COR-L47 (cell line): ENCODE results near the gene CBFA2T2.
"Not testable (repeated sequence)": the region's sequence is repeated elsewhere in the genome, so short reads cannot be mapped to it uniquely, and the experiment has no call there.

Experiments used
- DNase-seq: peaks from one replicate; lab custom pipeline; 2025; lab: John Stamatoyannopoulos, UW

CBFA2T2 gene

DNA sequence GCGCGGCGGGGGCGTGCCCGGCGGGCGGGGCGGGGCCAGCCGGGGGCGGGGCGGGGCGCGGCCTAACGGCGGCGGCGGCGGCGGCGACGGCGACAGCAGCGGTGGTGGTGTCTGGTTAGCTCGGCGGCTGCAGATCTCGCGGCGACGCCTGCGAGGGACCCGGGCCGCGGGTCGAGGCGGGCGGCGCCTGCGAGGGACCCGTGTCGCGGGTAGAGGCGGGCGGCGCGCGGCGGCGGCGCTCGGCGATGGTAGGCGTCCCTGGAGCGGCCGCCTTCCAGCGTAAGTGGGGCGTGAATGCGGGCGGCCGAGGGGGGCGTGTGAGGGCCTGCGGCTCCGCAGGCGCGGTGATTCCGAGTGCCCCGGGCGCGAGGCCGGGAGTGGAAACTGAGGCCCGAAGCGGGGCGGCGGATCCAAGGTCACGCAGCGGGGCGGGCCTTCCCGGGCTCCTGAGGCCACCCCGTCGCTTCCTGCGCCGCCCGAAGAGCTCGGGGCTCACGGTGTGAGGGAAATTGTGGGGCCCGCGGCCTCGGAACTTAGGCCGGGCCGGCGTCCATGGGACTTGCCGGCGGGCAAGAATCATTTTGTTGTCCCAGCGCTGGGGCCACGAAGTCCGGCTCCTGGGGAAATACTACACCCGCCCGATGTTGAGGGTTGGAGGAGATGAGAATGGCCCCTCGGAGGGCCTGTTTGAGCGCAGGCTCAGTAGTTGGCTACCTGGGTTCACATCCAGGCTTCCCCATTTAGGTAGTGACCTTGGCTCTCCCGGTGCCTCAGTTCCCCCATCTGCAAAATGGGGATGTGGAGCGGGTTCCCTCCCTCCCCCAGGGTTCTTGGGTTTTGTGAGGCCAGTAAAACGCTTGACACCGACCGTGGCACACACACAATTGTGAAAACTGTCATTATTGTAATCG lies at the start of gene CBFA2T2:
Gene CBFA2T2, plus strand, starts transcription at position 74 of the 911 bp plus-strand sequence. Its CDS starts 172 bp downstream, at position 246.
- DNase-seq: no peak

DNA sequence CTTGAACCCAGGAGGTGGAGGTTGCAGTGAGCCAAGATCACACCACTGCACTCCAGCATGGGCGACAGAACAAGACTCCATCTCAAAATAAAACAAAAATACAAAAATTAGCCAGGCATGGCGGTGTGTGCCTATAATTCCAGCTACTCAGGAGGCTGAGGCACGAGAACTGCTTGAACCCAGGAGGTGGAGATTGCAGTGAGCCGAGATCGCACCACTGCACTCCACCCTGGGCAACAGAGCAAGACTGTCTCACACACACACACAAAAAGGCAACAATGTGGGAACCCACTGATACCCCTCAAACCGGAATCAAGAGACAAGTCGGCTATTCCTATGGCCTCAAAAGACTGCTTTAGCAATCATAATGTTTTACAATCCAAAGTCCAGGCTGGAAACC lies 49.3 kb upstream of the CBFA2T2 start:
- DNase-seq: not testable (repeated sequence)

DNA sequence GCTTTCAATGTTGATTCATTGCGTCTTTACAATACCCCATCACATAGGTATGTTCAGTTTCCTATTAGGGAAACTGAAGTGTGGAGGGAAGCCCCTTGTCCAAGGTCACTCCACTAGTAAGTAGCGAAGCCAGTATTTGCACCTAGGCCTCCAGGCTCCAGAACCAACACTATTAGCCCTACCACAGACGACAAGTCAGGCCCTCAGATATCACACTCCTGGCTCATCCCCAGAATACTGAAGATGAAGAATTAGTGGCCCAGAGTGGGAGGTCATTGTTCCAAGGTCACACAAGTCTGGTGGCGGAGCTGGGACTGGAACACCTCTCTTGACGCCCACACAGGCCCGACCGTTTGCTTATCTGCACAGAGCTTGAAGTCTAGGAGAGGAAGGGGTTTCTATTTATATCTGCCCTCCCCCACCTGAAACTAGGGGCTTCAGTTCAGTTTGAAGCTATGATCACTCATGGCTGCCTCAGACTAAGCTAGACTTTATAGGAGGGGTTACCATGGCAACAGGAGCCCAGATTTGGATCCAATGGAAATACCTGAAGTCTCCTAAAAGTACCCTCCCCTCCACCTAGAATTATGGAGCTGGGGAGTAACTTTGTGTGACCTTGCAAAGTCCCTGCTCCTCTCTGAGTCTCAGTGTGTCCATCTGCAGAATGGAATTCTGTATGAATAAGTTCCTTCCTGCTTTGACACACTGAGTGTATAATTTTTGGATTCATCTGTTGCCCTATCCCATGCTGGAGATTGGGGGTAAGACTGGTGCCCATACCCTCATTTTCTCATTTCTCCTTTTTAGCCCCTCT lies 48.5 kb upstream of the CBFA2T2 start:
- no peak for DNase-seq

DNA sequence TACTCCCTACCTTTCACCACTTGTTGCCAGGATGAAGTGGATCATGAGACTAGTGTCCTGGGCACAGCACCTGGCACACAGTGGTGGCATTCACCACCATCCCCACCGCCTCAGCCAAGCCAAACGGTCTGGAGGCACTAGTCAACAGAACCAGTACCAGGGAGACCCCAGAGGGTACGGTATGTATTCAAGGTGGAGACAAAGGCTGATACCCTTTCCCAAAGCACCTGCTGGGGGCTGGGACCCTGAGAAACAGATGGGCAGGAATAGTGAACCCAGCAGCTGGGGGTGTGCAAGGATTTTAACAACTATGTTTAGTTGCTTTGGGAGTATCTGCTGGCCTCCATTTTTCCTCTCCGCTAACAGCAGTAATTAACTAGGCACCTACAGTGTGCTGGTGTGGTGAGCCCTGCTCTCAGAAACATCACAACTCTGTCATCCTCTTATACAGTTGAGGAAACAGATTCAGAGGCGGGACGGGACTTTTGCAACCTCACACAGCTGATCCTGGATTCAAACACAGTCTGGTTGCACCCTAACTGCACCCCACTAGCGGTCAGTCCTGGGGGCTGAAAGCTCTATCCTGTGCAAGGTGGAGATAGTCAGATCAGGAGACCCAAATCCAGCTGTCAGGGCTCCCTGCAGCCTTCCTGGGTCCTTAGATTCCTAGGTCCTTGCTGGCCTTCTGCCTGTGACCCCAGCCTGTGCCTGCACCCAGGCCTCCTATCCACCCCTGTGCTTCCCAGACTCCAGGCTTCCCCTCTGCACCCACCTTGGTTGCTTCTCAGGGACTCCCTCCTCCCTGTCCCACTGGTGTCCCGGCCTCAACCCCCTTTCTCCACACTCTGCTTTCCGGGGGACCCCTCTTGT lies 47.5 kb upstream of the CBFA2T2 start:
- no peak for DNase-seq

DNA sequence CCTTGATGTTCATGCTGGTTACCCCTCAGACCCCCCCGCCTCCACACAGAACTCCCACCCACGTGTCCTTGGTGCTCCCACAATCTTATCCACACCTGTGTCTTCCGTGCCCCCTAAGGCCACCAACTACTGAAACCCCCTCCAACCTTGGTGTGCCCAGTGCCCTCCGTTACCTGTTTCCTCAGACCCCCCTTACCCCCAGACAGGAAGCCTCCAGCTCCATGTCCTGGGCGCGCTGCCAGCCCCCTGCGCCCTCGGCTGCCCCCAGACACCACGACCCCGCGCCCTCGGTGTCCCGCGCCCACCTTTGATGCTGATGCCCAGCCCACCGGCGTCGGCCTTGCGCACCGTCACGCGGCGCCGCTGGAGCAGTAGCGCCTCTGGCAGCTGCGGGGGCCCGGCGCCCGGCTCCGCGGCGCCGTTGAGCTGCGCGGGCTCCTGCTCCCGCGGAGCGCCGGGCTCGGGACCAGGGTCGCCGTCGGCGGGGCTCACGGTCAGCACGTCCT lies 46.8 kb upstream of the CBFA2T2 start:
- no peak for DNase-seq

DNA sequence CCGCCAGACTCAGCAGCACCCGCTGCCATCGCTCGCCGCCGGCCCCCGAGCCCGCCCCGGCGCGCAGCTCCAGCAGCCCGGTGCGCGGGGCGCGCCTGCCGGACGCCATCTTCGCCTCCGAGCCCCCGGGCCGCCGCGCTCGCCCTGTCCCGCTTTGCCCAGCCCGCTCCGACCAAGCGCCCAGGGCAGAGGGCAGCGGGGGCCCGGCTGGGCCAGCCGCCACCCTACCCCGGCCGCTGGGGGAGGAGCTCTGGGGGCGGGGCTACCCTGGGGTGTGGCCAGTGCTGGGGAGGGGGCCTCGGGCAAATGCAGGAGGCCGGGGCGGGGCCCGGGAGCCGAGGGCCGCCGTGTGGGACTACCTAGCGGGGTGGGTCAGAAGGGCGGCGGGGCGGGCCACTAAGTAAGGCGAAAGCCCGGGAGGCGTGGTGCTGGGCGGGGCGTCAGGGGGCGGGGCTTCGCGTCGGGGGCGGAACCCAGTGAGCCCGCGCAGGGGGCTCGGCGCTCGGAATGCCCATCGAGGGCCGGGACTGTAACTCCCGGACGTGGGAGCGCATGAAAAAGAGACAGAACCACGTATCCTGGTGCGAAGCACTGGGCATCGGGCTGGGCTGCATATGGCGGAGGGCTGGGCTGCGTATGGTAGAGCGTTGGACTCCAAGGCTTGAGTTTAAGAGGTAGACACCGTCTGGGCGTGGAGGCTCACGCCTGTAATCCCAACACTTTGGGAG lies 46.2 kb upstream of the CBFA2T2 start, which contains the start of gene SNTA1:
Gene SNTA1, minus strand, starts transcription at position 252 of the 728 bp plus-strand sequence. Its CDS starts 143 bp downstream, at position 109.
- peak; percentile 80 for DNase-seq

DNA sequence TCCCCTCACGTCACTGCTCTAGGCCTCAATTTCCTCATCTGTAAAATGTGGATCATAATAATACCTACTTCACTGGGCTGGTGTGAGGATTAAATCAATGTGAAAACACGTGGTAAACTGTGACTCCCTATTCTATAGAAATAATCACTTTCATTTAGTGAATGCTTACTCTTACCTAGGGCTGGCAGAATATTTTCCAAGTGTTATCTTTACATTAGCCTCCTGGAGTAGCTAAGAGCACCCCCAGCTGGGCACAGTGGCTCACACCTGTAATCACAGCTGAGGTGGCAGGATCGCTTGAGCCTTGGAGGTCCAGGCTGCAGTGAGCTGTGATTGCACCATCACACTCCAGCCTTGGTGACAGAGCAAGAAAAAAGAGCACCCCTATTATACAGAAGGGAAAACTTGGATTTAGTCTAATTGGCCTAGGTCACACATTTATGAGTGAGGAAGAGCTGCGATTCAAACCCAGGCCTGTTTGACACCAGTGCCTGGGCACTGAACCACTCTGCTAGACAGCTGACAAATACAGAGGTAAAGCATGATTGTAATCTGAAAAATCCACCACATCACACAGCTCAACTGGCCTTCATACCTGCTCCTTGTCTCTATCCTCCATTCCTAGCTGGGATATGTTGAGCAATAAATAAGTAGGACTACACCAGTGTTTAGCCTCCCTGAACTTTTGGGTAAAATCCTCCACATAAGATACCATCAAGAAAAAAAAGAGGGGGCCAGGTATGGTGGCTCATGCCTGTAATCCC lies 44.9 kb upstream of the CBFA2T2 start:
- no peak for DNase-seq

DNA sequence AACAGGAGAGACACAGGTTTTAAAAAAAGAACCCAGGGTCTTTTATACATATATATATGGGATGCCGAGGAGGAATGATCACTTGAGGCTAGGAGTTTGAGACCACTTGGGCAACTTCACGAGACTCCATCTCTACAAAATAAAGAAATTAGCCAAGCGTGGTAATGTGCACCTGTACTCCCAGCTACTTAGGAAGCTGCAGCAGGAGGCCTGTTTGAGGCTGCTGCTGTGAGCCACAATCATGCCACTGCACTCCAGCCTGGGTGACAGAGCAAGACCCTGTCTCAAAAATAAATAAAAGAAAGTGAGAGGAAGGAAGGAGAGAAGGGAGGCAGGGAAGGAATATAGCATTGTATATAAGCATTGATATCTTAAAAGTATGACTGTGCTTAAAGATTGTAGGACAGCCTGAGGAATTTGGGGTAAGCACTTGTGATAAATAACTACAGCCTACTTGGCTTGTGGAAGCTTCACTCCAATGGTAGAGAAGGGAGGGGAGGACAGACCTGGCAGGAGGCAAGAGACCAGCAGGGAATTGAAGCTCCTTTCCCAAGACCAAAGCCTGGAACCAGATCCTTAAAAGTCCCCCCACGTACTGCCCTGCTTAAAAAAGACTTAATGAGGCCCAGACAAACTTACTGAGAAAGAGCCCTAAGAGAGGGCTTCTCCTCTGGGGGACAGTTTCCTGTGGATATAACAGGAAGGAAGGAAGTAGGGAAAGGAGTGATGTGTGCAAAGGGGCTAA lies 43.8 kb upstream of the CBFA2T2 start:
- no peak for DNase-seq

DNA sequence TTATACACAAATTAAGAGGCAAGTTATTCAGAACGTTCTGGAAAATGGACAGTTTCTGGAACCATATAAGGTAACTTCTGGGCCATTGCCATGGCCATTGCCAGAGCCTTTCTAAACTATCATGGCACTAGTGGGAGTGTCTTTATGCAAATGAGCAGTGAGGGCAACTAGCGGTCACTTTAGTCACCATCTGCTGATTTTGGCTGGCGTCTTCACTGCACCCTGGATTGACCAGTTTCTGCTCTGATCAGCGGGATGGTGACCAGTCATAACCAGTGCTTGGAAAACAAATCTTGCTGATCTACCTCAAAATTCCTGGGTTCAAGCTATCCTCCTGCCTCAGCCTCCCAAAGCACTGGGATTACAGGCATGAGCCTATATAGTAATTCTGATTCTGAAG lies 39.0 kb upstream of the CBFA2T2 start:
- no peak for DNase-seq

DNA sequence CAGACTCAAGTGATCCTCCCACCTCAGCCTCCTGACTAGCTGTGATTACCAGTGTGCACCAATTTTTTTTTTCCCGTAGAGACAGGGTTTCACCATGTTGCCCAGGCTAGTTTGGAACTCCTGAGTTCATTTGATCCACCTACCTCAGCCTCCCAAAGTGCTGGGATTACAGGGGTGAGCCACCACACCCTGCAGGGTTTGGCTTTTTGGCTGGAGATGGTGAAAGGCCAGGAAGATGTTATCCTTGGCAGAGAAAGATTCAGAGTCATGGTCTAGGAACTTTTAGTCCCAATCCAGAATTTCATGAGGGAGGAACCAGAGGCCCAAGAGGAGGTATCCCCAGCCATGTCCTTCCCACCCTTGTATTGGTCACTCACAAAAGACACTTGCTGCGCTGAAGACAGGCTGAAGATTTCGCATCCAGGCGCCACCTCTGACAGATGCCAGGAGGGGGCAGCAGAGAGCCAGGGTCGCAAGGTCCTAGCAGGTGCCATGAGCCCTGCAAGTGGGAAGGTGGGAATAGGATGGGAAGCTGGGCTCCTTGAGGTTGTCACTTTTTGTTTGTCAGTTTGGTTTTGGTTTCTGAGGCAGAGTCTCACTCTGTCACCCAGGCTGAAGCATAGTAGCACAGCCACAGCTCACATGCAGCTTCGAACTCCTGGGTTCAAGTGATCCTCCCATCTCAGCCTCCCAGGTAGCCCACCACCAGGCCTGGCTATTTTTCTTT lies 32.8 kb upstream of the CBFA2T2 start:
- peak; percentile 50 for DNase-seq

DNA sequence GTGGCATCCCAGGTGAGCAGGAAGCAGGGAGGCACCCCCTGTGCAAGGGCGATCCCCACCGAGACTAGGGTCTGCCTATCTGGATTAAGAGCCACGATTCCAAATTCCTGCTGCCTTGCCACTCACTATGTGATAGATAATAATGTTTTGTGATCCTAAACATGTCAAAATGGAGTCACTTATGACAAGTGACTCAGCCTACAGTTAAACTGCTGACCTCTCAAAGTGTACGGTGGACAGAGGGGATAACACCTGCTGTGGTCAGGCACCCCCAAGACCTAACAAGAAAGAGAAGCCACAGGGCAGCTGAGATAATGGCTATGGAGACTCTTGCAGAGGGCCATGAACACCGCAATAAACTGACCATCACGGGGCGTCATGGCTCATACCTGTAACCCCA lies 30.3 kb upstream of the CBFA2T2 start:
- DNase-seq: no peak

DNA sequence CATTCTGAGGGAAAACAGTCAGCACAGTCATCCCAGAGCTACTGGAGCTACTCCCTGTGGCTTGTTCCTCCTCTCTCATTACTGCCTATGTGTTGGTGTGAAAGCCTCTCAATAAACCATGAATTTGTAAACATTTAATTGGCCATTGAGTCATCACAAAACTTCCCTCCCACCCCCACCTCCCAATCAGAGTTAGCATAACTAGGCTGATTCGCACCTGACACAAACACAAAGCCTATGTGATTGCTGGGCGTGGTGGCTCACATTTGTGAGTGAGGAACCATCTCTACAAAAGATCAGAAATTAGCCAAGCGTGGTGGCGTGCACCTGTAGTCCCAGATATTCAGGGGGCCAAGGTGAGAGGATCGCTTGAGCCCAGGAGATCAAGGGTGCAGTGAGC lies 29.2 kb upstream of the CBFA2T2 start:
- DNase-seq: peak; percentile 30

DNA sequence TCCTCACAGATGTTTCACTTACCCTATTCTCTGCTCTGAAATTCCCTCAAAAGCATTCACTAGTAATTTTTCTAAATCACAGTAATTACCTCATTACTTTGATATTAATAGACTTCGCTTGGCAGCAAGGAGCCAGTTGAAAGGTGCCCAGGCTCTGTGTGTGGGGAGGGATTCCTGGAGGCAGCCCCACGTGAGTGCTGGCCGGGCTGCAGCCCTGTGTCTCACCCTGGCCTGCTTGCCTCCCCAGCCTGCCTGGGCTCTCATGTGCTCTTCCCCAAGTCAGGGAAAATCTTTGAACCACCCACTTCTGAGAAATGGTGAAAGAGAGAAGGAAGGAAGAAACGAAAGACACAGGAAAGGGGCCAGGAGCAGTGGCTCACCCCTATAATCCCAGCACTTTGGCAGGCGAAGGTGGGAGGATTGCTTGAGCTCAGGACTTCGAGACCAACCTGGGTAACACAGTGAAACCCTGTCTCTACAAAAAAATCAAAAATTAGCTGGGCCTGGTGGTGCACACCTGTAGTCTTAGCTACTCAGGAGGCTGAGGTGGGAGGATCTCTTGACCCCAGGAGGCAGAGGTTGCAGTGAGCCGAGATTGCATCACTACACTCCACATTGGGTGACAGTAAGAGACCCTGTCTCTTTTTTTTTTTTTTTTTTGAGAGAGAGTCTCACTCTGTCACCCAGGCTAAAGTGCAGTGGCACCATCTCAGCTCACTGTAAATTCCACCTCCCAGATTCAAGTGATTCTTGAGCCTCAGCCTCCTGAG lies 26.4 kb upstream of the CBFA2T2 start:
- DNase-seq: no peak

DNA sequence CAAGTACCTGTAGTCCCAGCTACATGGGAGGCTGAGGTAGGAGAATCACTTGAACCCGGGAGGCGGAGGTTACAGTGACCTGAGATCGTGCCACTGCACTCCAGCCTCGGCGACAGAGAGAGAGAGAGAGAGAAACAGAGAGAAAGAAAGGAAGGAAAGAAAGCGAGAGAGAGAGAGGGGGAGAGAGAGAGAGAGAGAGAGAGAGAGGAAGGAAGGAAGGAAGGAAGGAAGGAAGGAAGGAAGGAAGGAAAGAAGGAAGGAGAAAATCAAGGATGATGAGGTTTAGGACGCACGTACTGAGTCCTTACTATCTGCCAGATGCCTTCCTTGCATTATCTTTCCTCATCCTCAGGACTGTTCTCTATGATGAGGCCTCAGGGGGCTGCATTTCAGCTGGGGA lies 25.1 kb upstream of the CBFA2T2 start:
- DNase-seq: not testable (repeated sequence)

DNA sequence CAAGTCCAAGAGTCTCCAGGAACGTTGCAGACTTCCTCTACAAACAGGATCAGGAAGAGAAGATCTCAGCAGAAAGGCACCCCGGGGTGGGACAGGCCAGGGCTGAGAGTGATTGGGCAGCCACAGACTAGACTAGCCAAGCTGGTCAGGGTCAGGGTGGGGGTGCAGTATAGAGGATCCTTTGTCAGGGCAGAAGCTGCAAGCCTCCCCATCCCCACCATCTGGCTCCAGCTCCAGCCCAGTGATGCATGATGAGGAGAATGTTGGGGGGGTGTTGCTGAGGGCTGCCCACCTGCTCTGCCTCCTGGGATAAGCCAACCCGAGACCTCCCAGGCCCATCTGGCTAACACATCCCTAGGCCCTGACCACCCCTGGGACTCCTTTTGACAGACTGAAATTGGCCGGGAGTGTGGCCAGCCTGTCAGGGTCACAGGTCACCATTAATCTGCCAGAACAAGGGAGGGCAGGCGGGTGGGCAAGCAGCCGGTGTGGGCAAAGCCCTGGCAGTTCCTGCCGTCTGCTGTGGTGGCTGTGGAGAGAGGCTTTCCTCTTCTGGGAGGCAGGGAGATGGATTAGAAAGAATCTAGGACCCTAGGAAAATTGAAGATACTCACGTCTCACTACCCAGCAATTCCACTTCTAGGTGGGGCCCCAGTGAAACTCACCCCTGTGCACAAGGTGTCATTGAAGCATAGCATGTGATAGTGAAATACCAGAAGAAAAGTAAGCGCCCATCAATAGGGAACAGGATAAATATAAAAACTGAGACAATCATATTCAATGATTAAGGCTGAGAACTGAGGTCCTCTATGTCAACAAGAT lies 24.2 kb upstream of the CBFA2T2 start:
- no peak for DNase-seq

DNA sequence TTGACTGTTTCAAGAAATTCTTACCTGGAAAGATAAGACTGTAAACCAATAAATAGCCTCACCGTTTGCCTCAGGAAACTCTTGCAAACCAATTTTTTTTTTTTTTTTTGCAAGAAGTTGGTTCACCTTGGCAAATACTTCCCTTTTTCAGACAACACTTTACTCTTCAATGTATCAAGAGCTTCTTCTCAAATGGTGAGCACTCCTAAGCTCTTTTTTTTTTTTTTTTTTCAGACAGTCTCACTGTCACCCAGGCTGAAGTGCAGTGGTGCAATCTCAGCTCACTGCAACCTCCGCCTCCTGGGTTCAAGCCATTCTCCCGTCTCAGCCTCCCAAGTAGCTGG lies 23.6 kb upstream of the CBFA2T2 start:
- DNase-seq: no peak

DNA sequence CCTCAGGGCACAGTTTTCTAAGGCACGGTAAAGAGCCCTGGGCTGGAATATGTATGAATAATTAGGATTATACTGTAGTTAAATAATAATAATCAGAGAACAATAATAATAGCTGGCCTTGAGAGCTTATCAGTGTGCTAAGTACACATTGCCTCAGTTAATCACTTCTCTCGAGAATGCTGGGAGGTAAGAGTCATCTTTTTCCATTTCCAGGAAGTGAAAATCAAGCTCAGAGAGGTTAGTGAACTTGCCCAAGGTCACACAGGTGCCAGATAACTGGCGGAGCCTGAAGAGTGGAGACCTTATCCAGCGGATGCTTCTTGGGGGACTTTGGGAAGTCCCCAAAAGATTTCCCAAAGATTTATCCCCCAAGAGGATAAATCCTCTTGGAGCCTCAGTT lies 19.4 kb upstream of the CBFA2T2 start:
- no peak for DNase-seq
